Liver (tissue), 3 donors: ENCODE results near the gene METTL2B.
A peak's percentile ranks its signal among the peaks of the same experiment; 100 is the strongest.

Source experiments
- EGR1 ChIP-seq, 2 donors: IDR thresholded peaks; 2 replicates each; pipeline ENCODE4 v1.6.1; 2016 to 2018; ENCODE audit warnings: antibody characterized with exemption in 2 of 2, low read depth in 2 of 2
- FOXA1 ChIP-seq: IDR thresholded peaks from 2 replicates; pipeline ENCODE4 v1.6.1; 2016; ENCODE audit warnings: antibody characterized with exemption
- GABPA ChIP-seq, 2 donors: IDR thresholded peaks in 1 of 2; conservative IDR thresholded peaks in 1 of 2; 2 replicates each; pipeline ENCODE4 v1.6.1; 2016; ENCODE audit warnings: antibody characterized with exemption in 2 of 2, mild to moderate bottlenecking in 1 of 2, moderate library complexity in 1 of 2
- HNF4A ChIP-seq, 2 donors: conservative IDR thresholded peaks; 2 replicates each; pipeline ENCODE4 v1.6.1; 2016; ENCODE audit warnings: antibody characterized with exemption in 2 of 2, mild to moderate bottlenecking in 2 of 2
- NR2F2 ChIP-seq: IDR thresholded peaks from 2 replicates; pipeline ENCODE4 v1.6.1; 2016; ENCODE audit warnings: antibody characterized with exemption
- RAD21 ChIP-seq, 2 donors: IDR thresholded peaks; 2 replicates each; pipeline ENCODE4 v1.6.1; 2016; ENCODE audit warnings: antibody characterized with exemption in 2 of 2, mild to moderate bottlenecking in 2 of 2
- SP1 ChIP-seq: IDR thresholded peaks from 2 replicates; pipeline ENCODE4 v1.6.1; 2018; ENCODE audit warnings: antibody characterized with exemption, mild to moderate bottlenecking
- TAF1 ChIP-seq: conservative IDR thresholded peaks from 2 replicates; pipeline ENCODE4 v1.6.1; 2016; ENCODE audit warnings: antibody characterized with exemption, mild to moderate bottlenecking
- YY1 ChIP-seq: IDR thresholded peaks from 2 replicates; pipeline ENCODE4 v1.6.1; 2016; ENCODE audit warnings: antibody characterized with exemption, mild to moderate bottlenecking
- TF ChIP-seq, protein P1 (sequence below): fragments of 150-350 bp; IDR thresholded peaks from 2 replicates; pipeline ENCODE4 v1.5.1; 2017; ENCODE audit warnings: improper control_type of control experiment, low read depth, low read length; ENCODE audit not compliant: missing input control
- TF ChIP-seq, protein P2 (sequence below): IDR thresholded peaks from 2 replicates; pipeline ENCODE4 v1.6.1; 2016; ENCODE audit warnings: antibody characterized with exemption
- TF ChIP-seq, protein P3 (sequence below): IDR thresholded peaks from 2 replicates; pipeline ENCODE4 v1.6.1; 2016; ENCODE audit warnings: antibody characterized with exemption
- TF ChIP-seq, protein P4 (sequence below): IDR thresholded peaks from 2 replicates; pipeline ENCODE4 v1.6.1; 2016; ENCODE audit warnings: antibody characterized with exemption, mild to moderate bottlenecking
- TF ChIP-seq, protein P5 (sequence below): IDR thresholded peaks from 2 replicates; pipeline ENCODE4 v1.6.1; 2016; ENCODE audit warnings: antibody characterized with exemption
- donor health status: healthy.
- donor health status: healthy.

DNA sequence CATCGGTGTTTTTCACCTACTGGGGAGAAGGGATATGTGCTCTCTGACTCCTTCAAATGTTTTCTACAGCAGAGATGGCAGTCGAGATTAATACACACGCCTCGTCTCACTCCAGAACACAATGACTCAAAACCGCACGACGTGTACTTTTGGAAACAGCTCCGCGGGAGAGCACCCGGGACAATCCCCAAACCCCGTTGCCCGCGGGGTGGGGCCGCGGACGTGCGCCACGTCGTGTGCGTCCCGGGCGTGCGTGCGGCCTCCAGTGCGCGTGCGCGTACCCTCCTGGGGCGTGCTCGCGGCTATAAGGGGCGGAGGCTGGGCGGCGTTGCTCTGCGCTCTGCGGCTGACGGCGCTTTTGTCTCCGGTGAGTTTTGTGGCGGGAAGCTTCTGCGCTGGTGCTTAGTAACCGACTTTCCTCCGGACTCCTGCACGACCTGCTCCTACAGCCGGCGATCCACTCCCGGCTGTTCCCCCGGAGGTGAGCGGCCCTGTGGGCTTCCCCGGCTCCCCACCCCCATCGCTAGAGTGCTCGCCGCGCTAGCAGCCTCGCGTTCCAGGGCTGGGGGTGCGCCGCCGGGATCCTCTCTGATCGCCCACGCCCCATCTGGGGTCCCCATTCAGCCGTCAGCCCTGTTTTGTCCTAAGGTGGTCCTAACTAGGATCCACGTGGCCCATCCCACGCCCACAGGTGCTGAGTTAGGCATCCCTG, 20.8 kb upstream of the METTL2B start, which contains the start of gene HILPDA:
- TF ChIP-seq TAF1 (no peak), GABPA (IDR thresholded peaks at IDR 0.05 in 1 of 2, conservative IDR thresholded peaks at IDR 0.05 in 1 of 2) (peak in 1 of 2 donors; percentile 53), EGR1 (IDR thresholded peaks at IDR 0.05; ENCODE audit: low read depth in 2 of 2) (no peak), SP1 (peak; percentile 56), YY1 (peak; percentile 37), FOXA1 (no peak), RAD21 (IDR thresholded peaks at IDR 0.05) (no peak), NR2F2 (no peak), HNF4A (conservative IDR thresholded peaks at IDR 0.05) (no peak)
- TF ChIP-seq, protein P1, sequence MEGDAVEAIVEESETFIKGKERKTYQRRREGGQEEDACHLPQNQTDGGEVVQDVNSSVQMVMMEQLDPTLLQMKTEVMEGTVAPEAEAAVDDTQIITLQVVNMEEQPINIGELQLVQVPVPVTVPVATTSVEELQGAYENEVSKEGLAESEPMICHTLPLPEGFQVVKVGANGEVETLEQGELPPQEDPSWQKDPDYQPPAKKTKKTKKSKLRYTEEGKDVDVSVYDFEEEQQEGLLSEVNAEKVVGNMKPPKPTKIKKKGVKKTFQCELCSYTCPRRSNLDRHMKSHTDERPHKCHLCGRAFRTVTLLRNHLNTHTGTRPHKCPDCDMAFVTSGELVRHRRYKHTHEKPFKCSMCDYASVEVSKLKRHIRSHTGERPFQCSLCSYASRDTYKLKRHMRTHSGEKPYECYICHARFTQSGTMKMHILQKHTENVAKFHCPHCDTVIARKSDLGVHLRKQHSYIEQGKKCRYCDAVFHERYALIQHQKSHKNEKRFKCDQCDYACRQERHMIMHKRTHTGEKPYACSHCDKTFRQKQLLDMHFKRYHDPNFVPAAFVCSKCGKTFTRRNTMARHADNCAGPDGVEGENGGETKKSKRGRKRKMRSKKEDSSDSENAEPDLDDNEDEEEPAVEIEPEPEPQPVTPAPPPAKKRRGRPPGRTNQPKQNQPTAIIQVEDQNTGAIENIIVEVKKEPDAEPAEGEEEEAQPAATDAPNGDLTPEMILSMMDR, result peak; percentile 16
- TF ChIP-seq, protein P2, sequence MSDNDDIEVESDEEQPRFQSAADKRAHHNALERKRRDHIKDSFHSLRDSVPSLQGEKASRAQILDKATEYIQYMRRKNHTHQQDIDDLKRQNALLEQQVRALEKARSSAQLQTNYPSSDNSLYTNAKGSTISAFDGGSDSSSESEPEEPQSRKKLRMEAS, result peak; percentile 10
- TF ChIP-seq, protein P3, sequence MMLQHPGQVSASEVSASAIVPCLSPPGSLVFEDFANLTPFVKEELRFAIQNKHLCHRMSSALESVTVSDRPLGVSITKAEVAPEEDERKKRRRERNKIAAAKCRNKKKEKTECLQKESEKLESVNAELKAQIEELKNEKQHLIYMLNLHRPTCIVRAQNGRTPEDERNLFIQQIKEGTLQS, result no peak
- TF ChIP-seq, protein P4, sequence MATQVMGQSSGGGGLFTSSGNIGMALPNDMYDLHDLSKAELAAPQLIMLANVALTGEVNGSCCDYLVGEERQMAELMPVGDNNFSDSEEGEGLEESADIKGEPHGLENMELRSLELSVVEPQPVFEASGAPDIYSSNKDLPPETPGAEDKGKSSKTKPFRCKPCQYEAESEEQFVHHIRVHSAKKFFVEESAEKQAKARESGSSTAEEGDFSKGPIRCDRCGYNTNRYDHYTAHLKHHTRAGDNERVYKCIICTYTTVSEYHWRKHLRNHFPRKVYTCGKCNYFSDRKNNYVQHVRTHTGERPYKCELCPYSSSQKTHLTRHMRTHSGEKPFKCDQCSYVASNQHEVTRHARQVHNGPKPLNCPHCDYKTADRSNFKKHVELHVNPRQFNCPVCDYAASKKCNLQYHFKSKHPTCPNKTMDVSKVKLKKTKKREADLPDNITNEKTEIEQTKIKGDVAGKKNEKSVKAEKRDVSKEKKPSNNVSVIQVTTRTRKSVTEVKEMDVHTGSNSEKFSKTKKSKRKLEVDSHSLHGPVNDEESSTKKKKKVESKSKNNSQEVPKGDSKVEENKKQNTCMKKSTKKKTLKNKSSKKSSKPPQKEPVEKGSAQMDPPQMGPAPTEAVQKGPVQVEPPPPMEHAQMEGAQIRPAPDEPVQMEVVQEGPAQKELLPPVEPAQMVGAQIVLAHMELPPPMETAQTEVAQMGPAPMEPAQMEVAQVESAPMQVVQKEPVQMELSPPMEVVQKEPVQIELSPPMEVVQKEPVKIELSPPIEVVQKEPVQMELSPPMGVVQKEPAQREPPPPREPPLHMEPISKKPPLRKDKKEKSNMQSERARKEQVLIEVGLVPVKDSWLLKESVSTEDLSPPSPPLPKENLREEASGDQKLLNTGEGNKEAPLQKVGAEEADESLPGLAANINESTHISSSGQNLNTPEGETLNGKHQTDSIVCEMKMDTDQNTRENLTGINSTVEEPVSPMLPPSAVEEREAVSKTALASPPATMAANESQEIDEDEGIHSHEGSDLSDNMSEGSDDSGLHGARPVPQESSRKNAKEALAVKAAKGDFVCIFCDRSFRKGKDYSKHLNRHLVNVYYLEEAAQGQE, result peak; percentile 72
- TF ChIP-seq, protein P5, sequence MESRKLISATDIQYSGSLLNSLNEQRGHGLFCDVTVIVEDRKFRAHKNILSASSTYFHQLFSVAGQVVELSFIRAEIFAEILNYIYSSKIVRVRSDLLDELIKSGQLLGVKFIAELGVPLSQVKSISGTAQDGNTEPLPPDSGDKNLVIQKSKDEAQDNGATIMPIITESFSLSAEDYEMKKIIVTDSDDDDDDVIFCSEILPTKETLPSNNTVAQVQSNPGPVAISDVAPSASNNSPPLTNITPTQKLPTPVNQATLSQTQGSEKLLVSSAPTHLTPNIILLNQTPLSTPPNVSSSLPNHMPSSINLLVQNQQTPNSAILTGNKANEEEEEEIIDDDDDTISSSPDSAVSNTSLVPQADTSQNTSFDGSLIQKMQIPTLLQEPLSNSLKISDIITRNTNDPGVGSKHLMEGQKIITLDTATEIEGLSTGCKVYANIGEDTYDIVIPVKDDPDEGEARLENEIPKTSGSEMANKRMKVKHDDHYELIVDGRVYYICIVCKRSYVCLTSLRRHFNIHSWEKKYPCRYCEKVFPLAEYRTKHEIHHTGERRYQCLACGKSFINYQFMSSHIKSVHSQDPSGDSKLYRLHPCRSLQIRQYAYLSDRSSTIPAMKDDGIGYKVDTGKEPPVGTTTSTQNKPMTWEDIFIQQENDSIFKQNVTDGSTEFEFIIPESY, result no peak
